HepG2 (cell line): ENCODE results near the gene ARL9. TPM values are rescaled to one million over a fixed set of nuclear protein-coding genes. Genes with fewer than 3 reads are reported as not detected.

Source experiments
- ELF3 ChIP-seq: IDR thresholded peaks from 2 replicates; pipeline ENCODE4 v1.6.1; 2016; ENCODE audit warnings: missing genetic modification reagents, missing compliant biosample characterization
- IKZF4 ChIP-seq: sonication (generic); formaldehyde crosslinking; IDR thresholded peaks from 2 replicates; pipeline ENCODE4 v1.5.1; 2020; ENCODE audit warnings: borderline replicate concordance, mild to moderate bottlenecking, low read depth, missing genetic modification reagents; ENCODE audit errors: not compliant biosample characterization
- MEIS2 ChIP-seq: sonication (generic); formaldehyde crosslinking; IDR thresholded peaks from 2 replicates; pipeline ENCODE4 v1.9.0; 2021; ENCODE audit warnings: mild to moderate bottlenecking, missing genetic modification reagents
- SP1 ChIP-seq, 2 experiments: fragments of 450-650 bp in 1 of 2; sonication (generic) in 1 of 2; formaldehyde crosslinking in 1 of 2; IDR thresholded peaks; 2 replicates each; pipeline versions ENCODE4 v1.4.0 to v1.6.1; 2016 to 2020; ENCODE audit warnings: missing genetic modification reagents in 1 of 2
- XBP1 ChIP-seq: sonication (generic); formaldehyde crosslinking; IDR thresholded peaks from 2 replicates; pipeline ENCODE4 v1.5.0; 2020; ENCODE audit warnings: missing genetic modification reagents
- ZFP41 ChIP-seq: sonication (generic); formaldehyde crosslinking; IDR thresholded peaks from 2 replicates; pipeline ENCODE4 v1.4.0; 2020; ENCODE audit warnings: mild to moderate bottlenecking, missing genetic modification reagents, borderline replicate concordance
- ZFP62 ChIP-seq: sonication (generic); formaldehyde crosslinking; IDR thresholded peaks from 2 replicates; pipeline ENCODE4 v1.4.0; 2020; ENCODE audit warnings: missing genetic modification reagents
- ZNF264 ChIP-seq: sonication (generic); formaldehyde crosslinking; IDR thresholded peaks from 2 replicates; pipeline ENCODE4 v1.4.0; 2020; ENCODE audit warnings: missing genetic modification reagents
- ZNF720 ChIP-seq: sonication (generic); formaldehyde crosslinking; IDR thresholded peaks from 2 replicates; pipeline ENCODE4 v1.4.0; 2020; ENCODE audit warnings: missing genetic modification reagents
- ZNF781 ChIP-seq: sonication (generic); formaldehyde crosslinking; IDR thresholded peaks from 2 replicates; pipeline ENCODE4 v1.5.1; 2020; ENCODE audit warnings: borderline replicate concordance, mild to moderate bottlenecking, missing genetic modification reagents; ENCODE audit errors: not compliant biosample characterization
- polyA plus RNA-seq, 8 experiments: library from polyadenylated mRNA; depleted of rRNA in 3 of 8; stranded (reverse) in 7 of 8; unstranded in 1 of 8; fragments of >200 nt; fragmentation: Illumina TruSeq in 4 of 8; extraction: Trizol in 4 of 8; gene quantifications; 2 replicates each; pipeline versions ENCODE4 v1.2.1 to v1.2.3, GENCODE V29; 2011 to 2016; ENCODE audit warnings: low read depth in 4 of 8, missing spikeins in 1 of 8, mixed read lengths in 1 of 8; ENCODE audit not compliant: insufficient read depth in 1 of 8
- total RNA-seq, 5 experiments: library from RNA; depleted of rRNA; stranded (reverse); fragments of >200 nt; fragmentation: Illumina TruSeq; extraction: Trizol; gene quantifications; 2 replicates each; pipeline ENCODE4 v1.2.3, GENCODE V29; 2016; ENCODE audit warnings: low read depth in 1 of 5
- TF ChIP-seq, protein P1 (sequence below): sonication (generic); formaldehyde crosslinking; conservative IDR thresholded peaks from 2 replicates; pipeline ENCODE4 v1.4.0; 2020; ENCODE audit warnings: mild to moderate bottlenecking, missing genetic modification reagents, moderate library complexity
- TF ChIP-seq, protein P2 (sequence below): sonication (generic); formaldehyde crosslinking; IDR thresholded peaks from 2 replicates; pipeline ENCODE4 v1.4.0; 2020; ENCODE audit warnings: missing genetic modification reagents
- TF ChIP-seq, protein P3 (sequence below): sonication (generic); formaldehyde crosslinking; IDR thresholded peaks from 2 replicates; pipeline ENCODE4 v1.5.0; 2020; ENCODE audit warnings: mild to moderate bottlenecking, missing genetic modification reagents, moderate library complexity
- TF ChIP-seq, protein P4 (sequence below): sonication (generic); formaldehyde crosslinking; IDR thresholded peaks from 2 replicates; pipeline ENCODE4 v1.9.0; 2021; ENCODE audit warnings: missing genetic modification reagents, mild to moderate bottlenecking, borderline replicate concordance

Gene ARL9
- total and polyA plus RNA-seq, 2 of the 13 experiments (the other 11 are each of a cell fraction or from before 2014, with no cell fraction given), result not detected

DNA sequence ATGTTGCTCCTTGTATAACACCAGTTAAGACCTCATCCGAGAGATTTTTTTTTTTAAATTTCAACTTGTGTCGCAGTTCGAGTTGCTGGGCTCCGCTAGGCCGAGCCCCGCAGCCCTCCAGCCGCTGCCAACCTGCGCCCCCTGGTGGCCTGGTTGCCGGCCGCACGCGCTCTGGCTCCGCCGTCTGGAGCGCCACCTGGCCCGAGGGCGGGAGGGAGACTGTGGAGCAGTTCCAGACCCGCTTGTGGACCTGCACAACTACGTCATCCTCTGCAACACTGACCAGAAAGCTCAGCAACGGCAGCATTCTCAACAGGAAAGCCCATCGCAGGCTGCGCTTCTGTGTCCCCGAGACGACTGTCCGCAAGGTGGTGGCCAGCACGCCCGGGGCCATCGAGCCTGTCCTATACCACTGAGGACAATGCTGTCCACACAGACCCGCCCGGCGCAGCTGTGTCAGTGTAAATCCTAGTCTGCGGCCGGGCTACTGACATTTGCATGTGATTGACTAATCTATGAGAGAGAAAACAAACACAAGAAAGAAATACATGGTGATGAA is 39.1 kb downstream of the ARL9 start (continued):
- TF ChIP-seq, protein P1, sequence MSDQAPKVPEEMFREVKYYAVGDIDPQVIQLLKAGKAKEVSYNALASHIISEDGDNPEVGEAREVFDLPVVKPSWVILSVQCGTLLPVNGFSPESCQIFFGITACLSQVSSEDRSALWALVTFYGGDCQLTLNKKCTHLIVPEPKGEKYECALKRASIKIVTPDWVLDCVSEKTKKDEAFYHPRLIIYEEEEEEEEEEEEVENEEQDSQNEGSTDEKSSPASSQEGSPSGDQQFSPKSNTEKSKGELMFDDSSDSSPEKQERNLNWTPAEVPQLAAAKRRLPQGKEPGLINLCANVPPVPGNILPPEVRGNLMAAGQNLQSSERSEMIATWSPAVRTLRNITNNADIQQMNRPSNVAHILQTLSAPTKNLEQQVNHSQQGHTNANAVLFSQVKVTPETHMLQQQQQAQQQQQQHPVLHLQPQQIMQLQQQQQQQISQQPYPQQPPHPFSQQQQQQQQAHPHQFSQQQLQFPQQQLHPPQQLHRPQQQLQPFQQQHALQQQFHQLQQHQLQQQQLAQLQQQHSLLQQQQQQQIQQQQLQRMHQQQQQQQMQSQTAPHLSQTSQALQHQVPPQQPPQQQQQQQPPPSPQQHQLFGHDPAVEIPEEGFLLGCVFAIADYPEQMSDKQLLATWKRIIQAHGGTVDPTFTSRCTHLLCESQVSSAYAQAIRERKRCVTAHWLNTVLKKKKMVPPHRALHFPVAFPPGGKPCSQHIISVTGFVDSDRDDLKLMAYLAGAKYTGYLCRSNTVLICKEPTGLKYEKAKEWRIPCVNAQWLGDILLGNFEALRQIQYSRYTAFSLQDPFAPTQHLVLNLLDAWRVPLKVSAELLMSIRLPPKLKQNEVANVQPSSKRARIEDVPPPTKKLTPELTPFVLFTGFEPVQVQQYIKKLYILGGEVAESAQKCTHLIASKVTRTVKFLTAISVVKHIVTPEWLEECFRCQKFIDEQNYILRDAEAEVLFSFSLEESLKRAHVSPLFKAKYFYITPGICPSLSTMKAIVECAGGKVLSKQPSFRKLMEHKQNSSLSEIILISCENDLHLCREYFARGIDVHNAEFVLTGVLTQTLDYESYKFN (CRISPR knock-in tag), result 0 out of 2 replicates have a peak, but pooled peaks have one; percentile 26
- TF ChIP-seq, protein P2, sequence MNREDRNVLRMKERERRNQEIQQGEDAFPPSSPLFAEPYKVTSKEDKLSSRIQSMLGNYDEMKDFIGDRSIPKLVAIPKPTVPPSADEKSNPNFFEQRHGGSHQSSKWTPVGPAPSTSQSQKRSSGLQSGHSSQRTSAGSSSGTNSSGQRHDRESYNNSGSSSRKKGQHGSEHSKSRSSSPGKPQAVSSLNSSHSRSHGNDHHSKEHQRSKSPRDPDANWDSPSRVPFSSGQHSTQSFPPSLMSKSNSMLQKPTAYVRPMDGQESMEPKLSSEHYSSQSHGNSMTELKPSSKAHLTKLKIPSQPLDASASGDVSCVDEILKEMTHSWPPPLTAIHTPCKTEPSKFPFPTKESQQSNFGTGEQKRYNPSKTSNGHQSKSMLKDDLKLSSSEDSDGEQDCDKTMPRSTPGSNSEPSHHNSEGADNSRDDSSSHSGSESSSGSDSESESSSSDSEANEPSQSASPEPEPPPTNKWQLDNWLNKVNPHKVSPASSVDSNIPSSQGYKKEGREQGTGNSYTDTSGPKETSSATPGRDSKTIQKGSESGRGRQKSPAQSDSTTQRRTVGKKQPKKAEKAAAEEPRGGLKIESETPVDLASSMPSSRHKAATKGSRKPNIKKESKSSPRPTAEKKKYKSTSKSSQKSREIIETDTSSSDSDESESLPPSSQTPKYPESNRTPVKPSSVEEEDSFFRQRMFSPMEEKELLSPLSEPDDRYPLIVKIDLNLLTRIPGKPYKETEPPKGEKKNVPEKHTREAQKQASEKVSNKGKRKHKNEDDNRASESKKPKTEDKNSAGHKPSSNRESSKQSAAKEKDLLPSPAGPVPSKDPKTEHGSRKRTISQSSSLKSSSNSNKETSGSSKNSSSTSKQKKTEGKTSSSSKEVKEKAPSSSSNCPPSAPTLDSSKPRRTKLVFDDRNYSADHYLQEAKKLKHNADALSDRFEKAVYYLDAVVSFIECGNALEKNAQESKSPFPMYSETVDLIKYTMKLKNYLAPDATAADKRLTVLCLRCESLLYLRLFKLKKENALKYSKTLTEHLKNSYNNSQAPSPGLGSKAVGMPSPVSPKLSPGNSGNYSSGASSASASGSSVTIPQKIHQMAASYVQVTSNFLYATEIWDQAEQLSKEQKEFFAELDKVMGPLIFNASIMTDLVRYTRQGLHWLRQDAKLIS (CRISPR knock-in tag), result no peak
- no peak for TF ChIP-seq XBP1 (CRISPR knock-in tag)
- no peak for TF ChIP-seq ZNF720 (CRISPR knock-in tag)
- TF ChIP-seq, protein P3, sequence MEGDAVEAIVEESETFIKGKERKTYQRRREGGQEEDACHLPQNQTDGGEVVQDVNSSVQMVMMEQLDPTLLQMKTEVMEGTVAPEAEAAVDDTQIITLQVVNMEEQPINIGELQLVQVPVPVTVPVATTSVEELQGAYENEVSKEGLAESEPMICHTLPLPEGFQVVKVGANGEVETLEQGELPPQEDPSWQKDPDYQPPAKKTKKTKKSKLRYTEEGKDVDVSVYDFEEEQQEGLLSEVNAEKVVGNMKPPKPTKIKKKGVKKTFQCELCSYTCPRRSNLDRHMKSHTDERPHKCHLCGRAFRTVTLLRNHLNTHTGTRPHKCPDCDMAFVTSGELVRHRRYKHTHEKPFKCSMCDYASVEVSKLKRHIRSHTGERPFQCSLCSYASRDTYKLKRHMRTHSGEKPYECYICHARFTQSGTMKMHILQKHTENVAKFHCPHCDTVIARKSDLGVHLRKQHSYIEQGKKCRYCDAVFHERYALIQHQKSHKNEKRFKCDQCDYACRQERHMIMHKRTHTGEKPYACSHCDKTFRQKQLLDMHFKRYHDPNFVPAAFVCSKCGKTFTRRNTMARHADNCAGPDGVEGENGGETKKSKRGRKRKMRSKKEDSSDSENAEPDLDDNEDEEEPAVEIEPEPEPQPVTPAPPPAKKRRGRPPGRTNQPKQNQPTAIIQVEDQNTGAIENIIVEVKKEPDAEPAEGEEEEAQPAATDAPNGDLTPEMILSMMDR (CRISPR knock-in tag), result peak; percentile 98
- TF ChIP-seq ZNF264, result peak; percentile 77
- peak; percentile 78 for TF ChIP-seq ELF3 (CRISPR knock-in tag)
- TF ChIP-seq, protein P4, sequence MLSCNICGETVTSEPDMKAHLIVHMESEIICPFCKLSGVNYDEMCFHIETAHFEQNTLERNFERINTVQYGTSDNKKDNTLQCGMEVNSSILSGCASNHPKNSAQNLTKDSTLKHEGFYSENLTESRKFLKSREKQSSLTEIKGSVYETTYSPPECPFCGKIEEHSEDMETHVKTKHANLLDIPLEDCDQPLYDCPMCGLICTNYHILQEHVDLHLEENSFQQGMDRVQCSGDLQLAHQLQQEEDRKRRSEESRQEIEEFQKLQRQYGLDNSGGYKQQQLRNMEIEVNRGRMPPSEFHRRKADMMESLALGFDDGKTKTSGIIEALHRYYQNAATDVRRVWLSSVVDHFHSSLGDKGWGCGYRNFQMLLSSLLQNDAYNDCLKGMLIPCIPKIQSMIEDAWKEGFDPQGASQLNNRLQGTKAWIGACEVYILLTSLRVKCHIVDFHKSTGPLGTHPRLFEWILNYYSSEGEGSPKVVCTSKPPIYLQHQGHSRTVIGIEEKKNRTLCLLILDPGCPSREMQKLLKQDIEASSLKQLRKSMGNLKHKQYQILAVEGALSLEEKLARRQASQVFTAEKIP (CRISPR knock-in tag), result no peak
- TF ChIP-seq ZFP62 (CRISPR knock-in tag), result no peak
- TF ChIP-seq ZFP41 (CRISPR knock-in tag), result no peak; the same call in 1 of the 2 replicates
- TF ChIP-seq MEIS2 (CRISPR knock-in tag), result peak; percentile 69; the same call in 1 of the 2 replicates
- no peak for TF ChIP-seq SP1 (IDR thresholded peaks at IDR 0.05)
- TF ChIP-seq SP1 (CRISPR knock-in tag; IDR thresholded peaks at IDR 0.05), result 0 out of 2 replicates have a peak, but pooled peaks have one; percentile 23
- no peak for TF ChIP-seq ZNF781
- TF ChIP-seq IKZF4 (CRISPR knock-in tag), result peak; percentile 49
